ENCODE measurements around the gene PKNOX2. TPM values are rescaled to one million over a fixed set of nuclear protein-coding genes. Genes with fewer than 3 reads are reported as not detected.

The PKNOX2 gene, protein sequence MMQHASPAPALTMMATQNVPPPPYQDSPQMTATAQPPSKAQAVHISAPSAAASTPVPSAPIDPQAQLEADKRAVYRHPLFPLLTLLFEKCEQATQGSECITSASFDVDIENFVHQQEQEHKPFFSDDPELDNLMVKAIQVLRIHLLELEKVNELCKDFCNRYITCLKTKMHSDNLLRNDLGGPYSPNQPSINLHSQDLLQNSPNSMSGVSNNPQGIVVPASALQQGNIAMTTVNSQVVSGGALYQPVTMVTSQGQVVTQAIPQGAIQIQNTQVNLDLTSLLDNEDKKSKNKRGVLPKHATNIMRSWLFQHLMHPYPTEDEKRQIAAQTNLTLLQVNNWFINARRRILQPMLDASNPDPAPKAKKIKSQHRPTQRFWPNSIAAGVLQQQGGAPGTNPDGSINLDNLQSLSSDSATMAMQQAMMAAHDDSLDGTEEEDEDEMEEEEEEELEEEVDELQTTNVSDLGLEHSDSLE
- 6.8 TPM for total RNA-seq

DNA sequence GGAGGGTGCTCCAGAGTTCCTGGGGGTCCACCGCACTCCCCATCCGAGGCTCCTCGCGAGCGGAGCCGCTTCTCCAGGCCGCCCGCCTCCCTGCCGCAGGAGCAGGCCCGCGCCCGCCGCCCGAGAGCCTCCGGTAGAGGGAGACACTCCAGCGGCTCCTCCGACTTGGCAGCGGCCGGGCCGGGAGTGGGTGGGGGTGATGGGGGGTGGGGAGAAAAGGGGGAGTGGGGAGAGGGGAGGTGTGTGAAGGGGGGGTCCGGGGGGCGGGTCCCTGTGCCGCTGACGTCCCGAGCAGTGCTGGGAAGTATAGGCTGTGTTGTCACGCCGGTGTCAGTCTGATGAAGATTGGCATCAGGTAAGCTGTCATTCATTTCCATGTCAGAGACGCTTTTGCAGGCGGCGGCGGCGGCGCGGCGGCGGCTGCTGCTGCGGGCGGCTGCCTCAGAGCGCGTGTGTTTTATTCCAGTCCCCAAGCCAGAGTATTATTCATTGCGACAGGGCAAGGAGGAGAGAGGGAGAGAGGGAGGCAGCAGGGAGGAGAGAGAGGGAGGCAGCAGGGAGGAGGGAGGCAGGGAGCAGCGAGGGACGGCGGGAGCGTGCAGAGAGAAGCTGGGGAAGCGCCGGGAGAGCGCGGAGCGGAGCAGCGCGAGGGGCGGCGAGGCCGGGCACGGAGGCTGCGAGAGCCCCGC lies at the start of gene PKNOX2:
TSS of gene PKNOX2 (plus strand) at position 330 of the 689 bp plus-strand sequence. CDS start 186,555 bp downstream, outside the sequence.
- Histone ChIP-seq H3K4me1 (ENCODE audit: control insufficient read depth in 3 of 3, insufficient read depth in 3 of 3, low read length in 3 of 3) (peaks cover 36 to 40% (median 37%) of the 10 kb centered on the region in 3 donors), H3K4me3 (ENCODE audit: low read length in 3 of 3) (peak within 1 kb of the TSS; percentile 84 to 86 (median 85)), H3K27ac (ENCODE audit: low read depth, low read length) (peak within 1 kb of the TSS; percentile 90), H3K27me3 (ENCODE audit: control insufficient read depth in 3 of 3, insufficient read depth in 3 of 3, low read length in 3 of 3) (no peaks in the 10 kb centered on the region), H3K36me3 (ENCODE audit: control insufficient read depth in 3 of 3, insufficient read depth in 3 of 3, low read length in 3 of 3) (no peaks in the 10 kb centered on the region), H3K9me3 (ENCODE audit: control insufficient read depth in 3 of 3, low read length in 3 of 3) (no peaks in the 10 kb centered on the region), H3K9ac (ENCODE audit: low read depth in 1 of 3, low read length in 3 of 3) (peak within 1 kb of the TSS; percentile 89 to 95 (median 91))

DNA sequence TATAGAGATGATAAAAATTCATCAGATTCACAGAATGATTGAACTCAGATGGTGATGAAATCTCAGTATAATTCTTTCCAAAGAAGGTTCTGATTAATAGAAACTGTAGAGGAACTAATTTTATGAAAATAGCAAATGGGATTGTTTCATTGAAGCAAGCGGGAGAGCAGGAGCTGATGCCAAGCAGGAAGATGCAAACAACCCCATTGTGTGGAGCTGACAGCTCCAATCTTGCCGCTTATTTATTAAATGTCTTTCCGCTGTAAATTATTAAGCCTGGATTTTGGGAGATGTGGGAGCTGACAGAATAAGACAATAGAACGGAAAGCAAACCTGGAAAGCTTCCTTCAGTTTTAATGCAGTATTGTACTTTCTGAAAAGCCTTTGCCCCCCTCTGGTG lies 47.1 kb upstream of the PKNOX2 start:
- Histone ChIP-seq H3K36me3 (ENCODE audit: control insufficient read depth in 3 of 3, insufficient read depth in 3 of 3, low read length in 3 of 3) (no peaks in the 10 kb centered on the region), H3K4me1 (ENCODE audit: control insufficient read depth in 3 of 3, insufficient read depth in 3 of 3, low read length in 3 of 3) (peaks cover 0 to under 1% (median 0%) of the 10 kb centered on the region in 3 donors), H3K4me3 (ENCODE audit: low read length in 3 of 3) (no peak overlapping the region), H3K27me3 (ENCODE audit: control insufficient read depth in 3 of 3, insufficient read depth in 3 of 3, low read length in 3 of 3) (peaks cover 0 to 3% (median 0%) of the 10 kb centered on the region in 3 donors), H3K27ac (ENCODE audit: low read depth, low read length) (no peak overlapping the region), H3K9me3 (ENCODE audit: control insufficient read depth in 3 of 3, low read length in 3 of 3) (no peaks in the 10 kb centered on the region), H3K9ac (ENCODE audit: low read depth in 1 of 3, low read length in 3 of 3) (no peak overlapping the region)

DNA sequence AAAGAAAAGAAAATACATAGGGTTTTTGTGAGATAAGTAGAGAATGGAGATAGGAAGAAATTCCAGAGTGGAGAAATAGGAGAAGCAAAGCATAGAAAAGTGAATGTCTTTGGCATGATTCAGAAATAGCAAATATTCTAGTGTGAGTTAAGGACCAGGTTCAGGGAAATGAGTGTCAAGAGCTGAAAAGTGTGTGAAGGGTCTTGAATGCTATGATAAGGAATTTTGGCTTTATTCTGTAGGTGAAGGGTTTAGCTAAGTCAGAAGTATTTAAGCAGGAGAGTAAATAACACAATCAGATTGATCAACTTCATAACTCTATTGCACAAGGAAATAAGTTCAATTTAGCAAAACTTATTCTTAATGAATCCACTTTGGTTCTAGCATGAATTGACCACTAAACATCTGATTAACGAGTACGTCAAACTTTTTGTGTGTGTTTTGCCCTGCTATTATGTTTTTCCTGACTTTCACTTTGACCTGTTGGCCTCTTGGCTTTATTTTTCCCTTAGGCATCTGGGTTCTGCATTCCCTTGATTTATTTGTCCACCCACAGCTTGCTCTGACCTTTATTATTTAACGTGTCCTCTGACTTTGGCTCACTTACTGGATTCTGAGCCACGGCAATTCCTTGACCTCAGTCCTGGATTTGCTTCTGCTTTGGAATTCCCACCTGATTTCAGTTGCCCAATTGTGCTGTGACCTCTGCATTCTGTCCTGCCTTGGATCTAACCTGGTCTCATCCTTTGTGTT lies 41.2 kb upstream of the PKNOX2 start:
- H3K9me3 ChIP-seq (ENCODE audit: control insufficient read depth in 3 of 3, low read length in 3 of 3) = no peaks in the 10 kb centered on the region
- H3K36me3 ChIP-seq (ENCODE audit: control insufficient read depth in 3 of 3, insufficient read depth in 3 of 3, low read length in 3 of 3) = no peaks in the 10 kb centered on the region
- peaks cover 0 to 18% (median 6%) of the 10 kb centered on the region in 3 donors for H3K27me3 ChIP-seq (ENCODE audit: control insufficient read depth in 3 of 3, insufficient read depth in 3 of 3, low read length in 3 of 3)
- H3K4me1 ChIP-seq (ENCODE audit: control insufficient read depth in 3 of 3, insufficient read depth in 3 of 3, low read length in 3 of 3) = peaks cover 6% of the 10 kb centered on the region in 3 donors
- peak overlapping the region in 1 of 3 donors; percentile 4 for H3K9ac ChIP-seq (ENCODE audit: low read depth in 1 of 3, low read length in 3 of 3)
- peak overlapping the region; percentile 46 to 69 (median 69) for H3K4me3 ChIP-seq (ENCODE audit: low read length in 3 of 3)
- no peak overlapping the region for H3K27ac ChIP-seq (ENCODE audit: low read depth, low read length)

DNA sequence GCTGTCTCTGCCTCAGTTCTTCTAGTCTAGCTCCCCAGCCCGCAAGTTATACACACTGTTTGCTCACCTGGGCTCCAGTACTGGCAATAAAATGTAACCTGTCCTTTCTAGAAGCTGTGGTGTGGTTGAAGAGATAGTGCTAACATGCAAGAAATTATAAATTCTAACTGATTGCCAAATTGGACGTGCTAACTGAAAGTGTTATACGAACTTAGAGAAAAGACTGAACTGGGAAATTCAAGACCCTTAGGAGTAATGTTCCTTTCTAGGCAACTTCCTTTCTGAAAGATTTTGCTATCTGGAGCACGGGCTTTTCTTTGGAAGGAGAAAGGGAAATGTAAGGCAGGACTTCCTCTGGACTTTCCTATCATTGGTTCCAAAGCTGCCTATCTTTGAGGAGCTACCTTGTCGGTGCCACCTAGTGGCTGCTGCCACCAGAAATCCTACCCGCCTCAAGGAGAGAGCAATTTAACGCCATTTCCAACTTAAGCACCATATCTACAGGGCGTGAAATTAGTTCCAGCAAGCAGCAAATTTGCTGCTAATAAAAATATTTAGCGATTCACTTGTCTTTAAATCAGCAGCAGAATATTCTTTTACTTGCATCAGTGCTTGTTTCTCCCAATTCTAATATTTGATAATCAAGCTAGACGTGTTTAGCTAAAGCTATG lies 40.5 kb upstream of the PKNOX2 start:
- no peak overlapping the region for H3K27ac ChIP-seq (ENCODE audit: low read depth, low read length)
- no peaks in the 10 kb centered on the region for H3K9me3 ChIP-seq (ENCODE audit: control insufficient read depth in 3 of 3, low read length in 3 of 3)
- no peaks in the 10 kb centered on the region for H3K36me3 ChIP-seq (ENCODE audit: control insufficient read depth in 3 of 3, insufficient read depth in 3 of 3, low read length in 3 of 3)
- H3K27me3 ChIP-seq (ENCODE audit: control insufficient read depth in 3 of 3, insufficient read depth in 3 of 3, low read length in 3 of 3) = peaks cover under 1 to 23% (median 6%) of the 10 kb centered on the region in 3 donors
- peak overlapping the region; percentile 46 to 69 (median 69) for H3K4me3 ChIP-seq (ENCODE audit: low read length in 3 of 3)
- H3K9ac ChIP-seq (ENCODE audit: low read depth in 1 of 3, low read length in 3 of 3) = peak overlapping the region in 2 of 3 donors; percentile 4 to 28
- peaks cover 6% of the 10 kb centered on the region in 3 donors for H3K4me1 ChIP-seq (ENCODE audit: control insufficient read depth in 3 of 3, insufficient read depth in 3 of 3, low read length in 3 of 3)

DNA sequence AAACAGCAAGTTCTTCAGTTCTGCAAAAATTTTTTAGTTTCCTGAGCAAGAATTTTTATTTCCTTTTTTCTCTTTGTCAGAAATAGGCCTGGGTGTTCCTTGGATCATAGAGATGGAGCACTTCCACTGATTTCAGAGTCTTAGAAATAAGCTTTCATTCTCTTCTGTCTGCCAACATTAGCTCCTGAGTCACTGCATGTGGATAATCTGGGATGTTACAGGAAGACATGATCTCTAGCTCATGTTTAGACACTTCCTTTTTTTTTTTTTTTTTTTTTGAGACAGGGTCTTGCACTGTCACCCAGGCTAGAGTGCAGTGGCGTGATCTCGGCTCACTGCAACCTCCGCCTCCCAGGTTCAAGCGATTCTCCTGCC lies 39.9 kb upstream of the PKNOX2 start:
- no peak overlapping the region for H3K27ac ChIP-seq (ENCODE audit: low read depth, low read length)
- H3K36me3 ChIP-seq (ENCODE audit: control insufficient read depth in 3 of 3, insufficient read depth in 3 of 3, low read length in 3 of 3) = no peaks in the 10 kb centered on the region
- H3K4me3 ChIP-seq (ENCODE audit: low read length in 3 of 3) = peak overlapping the region in 2 of 3 donors; percentile 30 to 69
- H3K4me1 ChIP-seq (ENCODE audit: control insufficient read depth in 3 of 3, insufficient read depth in 3 of 3, low read length in 3 of 3) = peaks cover 6% of the 10 kb centered on the region in 3 donors
- H3K27me3 ChIP-seq (ENCODE audit: control insufficient read depth in 3 of 3, insufficient read depth in 3 of 3, low read length in 3 of 3) = peaks cover 5 to 26% (median 6%) of the 10 kb centered on the region in 3 donors
- no peak overlapping the region for H3K9ac ChIP-seq (ENCODE audit: low read depth in 1 of 3, low read length in 3 of 3)
- H3K9me3 ChIP-seq (ENCODE audit: control insufficient read depth in 3 of 3, low read length in 3 of 3) = no peaks in the 10 kb centered on the region

DNA sequence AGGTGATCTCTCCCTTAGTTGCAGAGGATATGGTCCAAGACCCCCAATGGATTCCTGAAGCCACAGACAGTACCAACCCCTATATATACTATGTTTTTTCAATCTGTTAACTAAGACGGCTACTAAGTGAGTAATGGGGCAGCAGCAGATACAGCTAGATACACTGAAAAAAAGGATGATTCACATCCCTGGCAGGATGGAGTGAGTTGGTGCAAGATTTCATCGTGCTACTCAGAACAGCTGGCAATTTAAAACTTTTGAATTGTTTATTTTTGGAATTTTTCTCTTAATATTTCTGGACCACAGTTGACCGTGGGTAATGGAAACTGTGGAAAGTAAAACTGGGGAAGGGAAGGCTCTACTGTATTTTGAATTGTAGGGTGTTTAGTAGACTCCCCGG lies 36.1 kb upstream of the PKNOX2 start:
- peaks cover 4 to 5% (median 5%) of the 10 kb centered on the region in 3 donors for H3K4me1 ChIP-seq (ENCODE audit: control insufficient read depth in 3 of 3, insufficient read depth in 3 of 3, low read length in 3 of 3)
- H3K36me3 ChIP-seq (ENCODE audit: control insufficient read depth in 3 of 3, insufficient read depth in 3 of 3, low read length in 3 of 3) = no peaks in the 10 kb centered on the region
- no peak overlapping the region for H3K9ac ChIP-seq (ENCODE audit: low read depth in 1 of 3, low read length in 3 of 3)
- no peak overlapping the region for H3K27ac ChIP-seq (ENCODE audit: low read depth, low read length)
- no peak overlapping the region for H3K4me3 ChIP-seq (ENCODE audit: low read length in 3 of 3)
- no peaks in the 10 kb centered on the region for H3K9me3 ChIP-seq (ENCODE audit: control insufficient read depth in 3 of 3, low read length in 3 of 3)
- H3K27me3 ChIP-seq (ENCODE audit: control insufficient read depth in 3 of 3, insufficient read depth in 3 of 3, low read length in 3 of 3) = peaks cover 10 to 23% (median 16%) of the 10 kb centered on the region in 3 donors

DNA sequence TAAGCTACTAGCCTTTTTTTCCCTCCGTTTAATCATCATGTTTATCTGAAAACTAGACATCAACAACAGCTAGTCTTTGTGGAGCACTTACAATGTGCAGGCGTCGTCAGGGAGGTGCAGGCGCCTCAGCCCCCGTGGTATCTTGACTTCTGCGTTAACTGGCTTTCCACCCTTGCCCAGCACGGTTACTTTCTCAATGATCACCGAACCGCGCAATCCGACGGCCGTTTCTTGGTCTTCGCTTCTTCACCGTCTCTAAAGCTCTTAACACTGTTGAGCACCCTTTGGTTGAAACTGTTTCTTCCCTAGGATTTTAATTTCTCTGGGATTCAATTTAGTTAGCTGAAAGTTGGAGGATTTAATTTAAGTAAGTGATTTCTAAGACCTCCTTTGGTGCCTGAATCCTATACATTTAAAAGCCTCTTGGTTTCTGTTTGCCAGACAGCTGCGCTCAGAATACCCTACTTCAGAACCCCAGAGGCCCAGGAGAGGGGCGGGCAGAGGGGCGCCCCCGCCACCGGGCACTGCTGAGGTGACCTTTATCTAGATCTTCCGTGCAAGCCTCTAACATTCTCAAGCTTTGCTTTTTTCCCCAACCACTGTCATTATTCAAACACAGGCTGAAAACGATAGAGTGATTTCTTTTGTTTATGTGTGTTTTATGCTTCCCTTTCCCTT lies 35.1 kb upstream of the PKNOX2 start:
- Histone ChIP-seq H3K4me3 (ENCODE audit: low read length in 3 of 3) (no peak overlapping the region), H3K36me3 (ENCODE audit: control insufficient read depth in 3 of 3, insufficient read depth in 3 of 3, low read length in 3 of 3) (no peaks in the 10 kb centered on the region), H3K9ac (ENCODE audit: low read depth in 1 of 3, low read length in 3 of 3) (no peak overlapping the region), H3K9me3 (ENCODE audit: control insufficient read depth in 3 of 3, low read length in 3 of 3) (no peaks in the 10 kb centered on the region), H3K27ac (ENCODE audit: low read depth, low read length) (no peak overlapping the region), H3K27me3 (ENCODE audit: control insufficient read depth in 3 of 3, insufficient read depth in 3 of 3, low read length in 3 of 3) (peaks cover 10 to 23% (median 18%) of the 10 kb centered on the region in 3 donors), H3K4me1 (ENCODE audit: control insufficient read depth in 3 of 3, insufficient read depth in 3 of 3, low read length in 3 of 3) (no peaks in the 10 kb centered on the region)

DNA sequence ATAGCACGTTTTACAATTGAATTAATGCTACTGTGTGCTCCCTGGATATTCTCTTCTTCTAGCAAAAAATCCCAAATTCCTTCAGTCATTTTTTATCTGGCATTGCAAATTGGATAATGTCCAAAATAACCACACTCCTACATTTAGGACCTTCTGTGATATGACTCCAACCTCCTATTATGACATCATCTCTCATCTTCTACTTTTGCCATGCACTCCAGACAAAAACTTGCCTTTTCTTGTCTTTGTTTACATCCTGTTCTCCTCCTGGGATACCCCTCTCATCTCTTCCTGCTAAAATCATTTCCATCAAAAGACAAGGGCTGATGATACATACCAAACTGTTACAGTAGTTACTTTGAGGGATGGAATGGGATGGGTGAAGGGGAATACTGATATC lies 32.5 kb upstream of the PKNOX2 start:
- Histone ChIP-seq H3K4me3 (ENCODE audit: low read length in 3 of 3) (no peak overlapping the region), H3K4me1 (ENCODE audit: control insufficient read depth in 3 of 3, insufficient read depth in 3 of 3, low read length in 3 of 3) (no peaks in the 10 kb centered on the region), H3K9ac (ENCODE audit: low read depth in 1 of 3, low read length in 3 of 3) (no peak overlapping the region), H3K27me3 (ENCODE audit: control insufficient read depth in 3 of 3, insufficient read depth in 3 of 3, low read length in 3 of 3) (peaks cover 8 to 18% (median 15%) of the 10 kb centered on the region in 3 donors), H3K9me3 (ENCODE audit: control insufficient read depth in 3 of 3, low read length in 3 of 3) (no peaks in the 10 kb centered on the region), H3K27ac (ENCODE audit: low read depth, low read length) (no peak overlapping the region), H3K36me3 (ENCODE audit: control insufficient read depth in 3 of 3, insufficient read depth in 3 of 3, low read length in 3 of 3) (no peaks in the 10 kb centered on the region)

DNA sequence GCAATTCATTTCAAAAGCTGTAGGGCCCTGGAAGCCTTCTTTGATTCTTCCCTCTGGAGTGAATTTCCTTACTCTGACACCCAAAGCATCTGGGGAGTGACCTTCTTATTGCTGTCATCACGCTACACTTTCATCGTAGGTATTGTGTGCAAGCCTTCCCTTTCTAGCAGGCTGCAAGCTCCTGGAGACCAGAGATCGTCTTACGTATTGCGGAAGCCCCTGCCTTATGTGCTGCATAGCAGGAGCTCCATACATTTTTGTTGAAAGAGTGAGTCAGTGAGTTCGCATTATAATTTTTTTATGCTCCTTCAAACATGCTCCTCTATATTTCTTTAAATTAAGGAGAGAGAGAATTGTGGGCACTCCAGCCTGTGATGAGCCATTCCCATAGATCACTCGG lies 32.0 kb upstream of the PKNOX2 start:
- Histone ChIP-seq H3K9ac (ENCODE audit: low read depth in 1 of 3, low read length in 3 of 3) (no peak overlapping the region), H3K27me3 (ENCODE audit: control insufficient read depth in 3 of 3, insufficient read depth in 3 of 3, low read length in 3 of 3) (peaks cover 4 to 18% (median 13%) of the 10 kb centered on the region in 3 donors), H3K27ac (ENCODE audit: low read depth, low read length) (no peak overlapping the region), H3K9me3 (ENCODE audit: control insufficient read depth in 3 of 3, low read length in 3 of 3) (no peaks in the 10 kb centered on the region), H3K4me1 (ENCODE audit: control insufficient read depth in 3 of 3, insufficient read depth in 3 of 3, low read length in 3 of 3) (no peaks in the 10 kb centered on the region), H3K36me3 (ENCODE audit: control insufficient read depth in 3 of 3, insufficient read depth in 3 of 3, low read length in 3 of 3) (no peaks in the 10 kb centered on the region), H3K4me3 (ENCODE audit: low read length in 3 of 3) (no peak overlapping the region)

All from skeletal muscle tissue (tissue), 4 donors.